WTC11 (cell line): ENCODE measurements around the gene ATPAF2. TPM values are rescaled to one million over a fixed set of nuclear protein-coding genes. Genes with fewer than 3 reads are reported as not detected.
A peak's percentile ranks its signal among the peaks of the same experiment; 100 is the strongest.

Experiments
- ATAC-seq: fragments of 200-7000 bp; cut with Tn5 transposase; 2 replicates; pipeline ENCODE4 v1.10.0; 2021; ENCODE audit warnings: mild to moderate bottlenecking, moderate library complexity
- CTCF ChIA-PET: fragments of 300-600 bp; sonication (Branson Sonifier 250); formaldehyde crosslinking; loops from one replicate; lab custom pipeline; 2021; ENCODE audit warnings: antibody characterized with exemption; lab: Charles Lee
- POLR2A ChIA-PET: fragments of 350-600 bp; sonication (Branson Sonifier 250); formaldehyde crosslinking; loops from one replicate; lab custom pipeline; 2021; ENCODE audit warnings: antibody characterized with exemption; lab: Charles Lee
- DNase-seq: peaks from one replicate; pipeline ENCODE4 v3.0.0; 2021; ENCODE audit warnings: low spot score
- H3K27ac Mint-ChIP-seq: 2 replicates; pipeline ENCODE4 v1.8.0; 2021; ENCODE audit warnings: mixed read lengths
- H3K27me3 Mint-ChIP-seq: 2 replicates; pipeline ENCODE4 v1.8.0; 2021; ENCODE audit warnings: low read depth, mild to moderate bottlenecking, moderate library complexity, mixed read lengths
- H3K36me3 Mint-ChIP-seq: 2 replicates; pipeline ENCODE4 v1.8.0; 2021; ENCODE audit warnings: mixed read lengths
- H3K4me1 Mint-ChIP-seq: 2 replicates; pipeline ENCODE4 v1.8.0; 2022; ENCODE audit warnings: mixed read lengths
- H3K4me3 Mint-ChIP-seq: 2 replicates; pipeline ENCODE4 v1.8.0; 2021; ENCODE audit warnings: mild to moderate bottlenecking, moderate library complexity, mixed read lengths
- H3K9me3 Mint-ChIP-seq: 2 replicates; pipeline ENCODE4 v1.8.0; 2021; ENCODE audit warnings: mixed read lengths
- AFF4 ChIP-seq: sonication (generic); formaldehyde crosslinking; IDR thresholded peaks from 2 replicates; pipeline ENCODE4 v1.8.1; 2023; ENCODE audit warnings: mild to moderate bottlenecking, missing genetic modification reagents, borderline replicate concordance
- ATF1 ChIP-seq: sonication (generic); formaldehyde crosslinking; IDR thresholded peaks from 2 replicates; pipeline ENCODE4 v1.8.1; 2023; ENCODE audit warnings: mild to moderate bottlenecking, moderate library complexity, missing genetic modification reagents
- EMX1 ChIP-seq: fragments of 250-450 bp; sonication (Bioruptor Pico); IDR thresholded peaks from 2 replicates; pipeline ENCODE4 v1.8.0; 2021; ENCODE audit warnings: mild to moderate bottlenecking
- HMGA2 ChIP-seq: fragments of 250-450 bp; sonication (Bioruptor Pico); IDR thresholded peaks from 2 replicates; pipeline ENCODE4 v1.4.0; 2021; ENCODE audit warnings: mild to moderate bottlenecking, moderate library complexity
- HMGXB4 ChIP-seq: sonication (generic); formaldehyde crosslinking; IDR thresholded peaks from 2 replicates; pipeline ENCODE4 v1.8.1; 2023; ENCODE audit warnings: mild to moderate bottlenecking, moderate library complexity, missing genetic modification reagents
- KAT7 ChIP-seq: sonication (generic); formaldehyde crosslinking; IDR thresholded peaks from 2 replicates; pipeline ENCODE4 v1.8.1; 2023; ENCODE audit warnings: missing genetic modification reagents, mild to moderate bottlenecking, borderline replicate concordance
- MAX ChIP-seq: sonication (generic); formaldehyde crosslinking; IDR thresholded peaks from 2 replicates; pipeline ENCODE4 v1.8.0; 2022; ENCODE audit warnings: mild to moderate bottlenecking, missing genetic modification reagents
- MYBL2 ChIP-seq: sonication (generic); formaldehyde crosslinking; IDR thresholded peaks from 2 replicates; pipeline ENCODE4 v1.8.1; 2023; ENCODE audit warnings: mild to moderate bottlenecking, moderate library complexity, missing genetic modification reagents
- NR1H2 ChIP-seq: sonication (generic); formaldehyde crosslinking; IDR thresholded peaks from 2 replicates; pipeline ENCODE4 v1.9.0; 2021; ENCODE audit warnings: mild to moderate bottlenecking, moderate library complexity, missing genetic modification reagents
- NR3C1 ChIP-seq: sonication (generic); formaldehyde crosslinking; conservative IDR thresholded peaks from 2 replicates; pipeline ENCODE4 v1.8.1; 2023; ENCODE audit warnings: low read depth, mild to moderate bottlenecking, missing genetic modification reagents
- PRRX2 ChIP-seq: fragments of 250-450 bp; sonication (Bioruptor Pico); IDR thresholded peaks from 2 replicates; pipeline ENCODE4 v1.8.0; 2021; ENCODE audit warnings: mild to moderate bottlenecking
- SMAD3 ChIP-seq: sonication (generic); formaldehyde crosslinking; IDR thresholded peaks from 2 replicates; pipeline ENCODE4 v1.8.0; 2022; ENCODE audit warnings: missing genetic modification reagents, mild to moderate bottlenecking, borderline replicate concordance
- SMAD4 ChIP-seq: sonication (generic); formaldehyde crosslinking; IDR thresholded peaks from 2 replicates; pipeline ENCODE4 v1.8.0; 2022; ENCODE audit warnings: mild to moderate bottlenecking, missing genetic modification reagents
- TEAD4 ChIP-seq: sonication (generic); formaldehyde crosslinking; IDR thresholded peaks from 2 replicates; pipeline ENCODE4 v1.8.0; 2022; ENCODE audit warnings: mild to moderate bottlenecking, missing genetic modification reagents
- ZNF219 ChIP-seq: sonication (generic); formaldehyde crosslinking; IDR thresholded peaks from 2 replicates; pipeline ENCODE4 v1.8.0; 2023; ENCODE audit warnings: missing genetic modification reagents, mild to moderate bottlenecking, borderline replicate concordance
- ZNF396 ChIP-seq: fragments of 250-450 bp; sonication (Bioruptor Pico); IDR thresholded peaks from 2 replicates; pipeline ENCODE4 v1.8.0; 2021; ENCODE audit warnings: mild to moderate bottlenecking, moderate library complexity, borderline replicate concordance
- ZNF532 ChIP-seq: fragments of 250-450 bp; sonication (Bioruptor Pico); IDR thresholded peaks from 2 replicates; pipeline ENCODE4 v1.9.0; 2021; ENCODE audit warnings: mild to moderate bottlenecking, borderline replicate concordance
- ZNF671 ChIP-seq: fragments of 250-450 bp; sonication (Bioruptor Pico); IDR thresholded peaks from 2 replicates; pipeline ENCODE4 v1.8.0; 2021; ENCODE audit warnings: mild to moderate bottlenecking
- total RNA-seq: library from RNA; stranded (reverse); gene quantifications from 3 replicates; pipeline ENCODE4 v1.2.3, GENCODE V29; 2021
- TF ChIP-seq, protein P1 (sequence below): sonication (generic); formaldehyde crosslinking; IDR thresholded peaks from 2 replicates; pipeline ENCODE4 v1.8.1; 2022; ENCODE audit warnings: low read depth, mild to moderate bottlenecking, moderate library complexity, missing genetic modification reagents, borderline replicate concordance
- TF ChIP-seq, protein P2 (sequence below): fragments of 250-450 bp; sonication (Bioruptor Pico); IDR thresholded peaks from 2 replicates; pipeline ENCODE4 v1.9.0; 2021; ENCODE audit warnings: mild to moderate bottlenecking
- TF ChIP-seq, protein P3 (sequence below): sonication (generic); formaldehyde crosslinking; IDR thresholded peaks from 2 replicates; pipeline ENCODE4 v1.8.0; 2022; ENCODE audit warnings: mild to moderate bottlenecking, missing genetic modification reagents

ATPAF2 gene
- total RNA-seq, 1 experiment from 2014 or later: 33.5 TPM

GRCh38 chr17:18041776-18042175, 2.8 kb upstream of the ATPAF2 start (continued):
- TF ChIP-seq MAX (CRISPR knock-in tag) (no peak), ZNF396 (CRISPR knock-in tag) (no peak), ATF1 (CRISPR knock-in tag) (no peak), HMGXB4 (CRISPR knock-in tag) (no peak), ZNF219 (CRISPR knock-in tag) (no peak), NR1H2 (no peak)
- TF ChIP-seq, protein P1, sequence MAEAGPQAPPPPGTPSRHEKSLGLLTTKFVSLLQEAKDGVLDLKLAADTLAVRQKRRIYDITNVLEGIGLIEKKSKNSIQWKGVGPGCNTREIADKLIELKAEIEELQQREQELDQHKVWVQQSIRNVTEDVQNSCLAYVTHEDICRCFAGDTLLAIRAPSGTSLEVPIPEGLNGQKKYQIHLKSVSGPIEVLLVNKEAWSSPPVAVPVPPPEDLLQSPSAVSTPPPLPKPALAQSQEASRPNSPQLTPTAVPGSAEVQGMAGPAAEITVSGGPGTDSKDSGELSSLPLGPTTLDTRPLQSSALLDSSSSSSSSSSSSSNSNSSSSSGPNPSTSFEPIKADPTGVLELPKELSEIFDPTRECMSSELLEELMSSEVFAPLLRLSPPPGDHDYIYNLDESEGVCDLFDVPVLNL (CRISPR knock-in tag): no peak
- TF ChIP-seq, protein P2, sequence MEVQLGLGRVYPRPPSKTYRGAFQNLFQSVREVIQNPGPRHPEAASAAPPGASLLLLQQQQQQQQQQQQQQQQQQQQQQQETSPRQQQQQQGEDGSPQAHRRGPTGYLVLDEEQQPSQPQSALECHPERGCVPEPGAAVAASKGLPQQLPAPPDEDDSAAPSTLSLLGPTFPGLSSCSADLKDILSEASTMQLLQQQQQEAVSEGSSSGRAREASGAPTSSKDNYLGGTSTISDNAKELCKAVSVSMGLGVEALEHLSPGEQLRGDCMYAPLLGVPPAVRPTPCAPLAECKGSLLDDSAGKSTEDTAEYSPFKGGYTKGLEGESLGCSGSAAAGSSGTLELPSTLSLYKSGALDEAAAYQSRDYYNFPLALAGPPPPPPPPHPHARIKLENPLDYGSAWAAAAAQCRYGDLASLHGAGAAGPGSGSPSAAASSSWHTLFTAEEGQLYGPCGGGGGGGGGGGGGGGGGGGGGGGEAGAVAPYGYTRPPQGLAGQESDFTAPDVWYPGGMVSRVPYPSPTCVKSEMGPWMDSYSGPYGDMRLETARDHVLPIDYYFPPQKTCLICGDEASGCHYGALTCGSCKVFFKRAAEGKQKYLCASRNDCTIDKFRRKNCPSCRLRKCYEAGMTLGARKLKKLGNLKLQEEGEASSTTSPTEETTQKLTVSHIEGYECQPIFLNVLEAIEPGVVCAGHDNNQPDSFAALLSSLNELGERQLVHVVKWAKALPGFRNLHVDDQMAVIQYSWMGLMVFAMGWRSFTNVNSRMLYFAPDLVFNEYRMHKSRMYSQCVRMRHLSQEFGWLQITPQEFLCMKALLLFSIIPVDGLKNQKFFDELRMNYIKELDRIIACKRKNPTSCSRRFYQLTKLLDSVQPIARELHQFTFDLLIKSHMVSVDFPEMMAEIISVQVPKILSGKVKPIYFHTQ (CRISPR knock-in tag): no peak

- peak overlapping the region; percentile 65 for H3K27ac Mint-ChIP-seq
- H3K9me3 Mint-ChIP-seq: no peaks in the 10 kb centered on the region
- ChIA-PET POLR2A (no interaction called here), CTCF (no interaction called here)
- ATAC-seq (no peak), DNase-seq (no peak)
- H3K4me1 Mint-ChIP-seq: peaks cover 29% of the 10 kb centered on the region
- H3K27me3 Mint-ChIP-seq: no peaks in the 10 kb centered on the region; the same call in 1 of the 2 replicates
- peak overlapping the region; percentile 94 for H3K4me3 Mint-ChIP-seq
- H3K36me3 Mint-ChIP-seq: no peaks in the 10 kb centered on the region
- TF ChIP-seq ZNF671 (CRISPR knock-in tag) (no peak), NR1H2 (no peak), NR3C1 (CRISPR knock-in tag) (no peak), TEAD4 (CRISPR knock-in tag) (no peak), PRRX2 (no peak), AFF4 (CRISPR knock-in tag) (no peak), MYBL2 (no peak), HMGA2 (CRISPR knock-in tag) (no peak), KAT7 (CRISPR knock-in tag) (no peak), EMX1 (no peak), SMAD4 (CRISPR knock-in tag) (no peak), SMAD3 (CRISPR knock-in tag) (no peak), ZNF532 (CRISPR knock-in tag) (no peak)
- TF ChIP-seq, protein P3, sequence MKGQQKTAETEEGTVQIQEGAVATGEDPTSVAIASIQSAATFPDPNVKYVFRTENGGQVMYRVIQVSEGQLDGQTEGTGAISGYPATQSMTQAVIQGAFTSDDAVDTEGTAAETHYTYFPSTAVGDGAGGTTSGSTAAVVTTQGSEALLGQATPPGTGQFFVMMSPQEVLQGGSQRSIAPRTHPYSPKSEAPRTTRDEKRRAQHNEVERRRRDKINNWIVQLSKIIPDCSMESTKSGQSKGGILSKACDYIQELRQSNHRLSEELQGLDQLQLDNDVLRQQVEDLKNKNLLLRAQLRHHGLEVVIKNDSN (CRISPR knock-in tag): no peak
These were observed 1.4 kb upstream of the ATPAF2 start for GRCh38 chr17:18040261-18040858.
